Measurements from ENCODE around the gene GUCA1C. TPM values are rescaled to one million over a fixed set of nuclear protein-coding genes. Genes with fewer than 3 reads are reported as not detected.

The GUCA1C gene
- total and polyA plus RNA-seq, 2 of the 13 experiments (the other 11 are each of a cell fraction or from before 2014, with no cell fraction given) = not detected

DNA sequence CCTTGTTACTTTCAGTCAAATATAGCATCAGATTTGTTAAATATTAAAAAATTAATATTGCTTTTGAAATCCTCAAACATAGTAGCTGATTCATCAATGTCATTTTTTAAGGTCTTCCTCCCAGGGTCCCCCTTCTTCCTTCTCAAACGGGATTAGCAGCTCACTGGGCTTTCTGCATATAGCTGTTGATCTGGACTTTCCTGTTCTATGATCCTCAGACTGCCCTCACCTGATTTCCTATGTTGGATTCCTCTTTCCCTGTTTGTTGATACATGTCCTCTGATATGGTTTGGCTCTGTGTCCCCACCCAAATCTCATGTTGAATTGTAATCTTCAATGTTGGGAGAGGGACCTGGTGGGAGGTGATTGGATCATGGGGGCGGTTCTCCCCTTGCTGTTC lies 5.8 kb downstream of the GUCA1C start:
- no peak overlapping the region for H2AFZ ChIP-seq (ENCODE audit: low read length)
- no peak for FAIRE-seq
- intact Hi-C loops (cut with micrococcal nuclease; ENCODE audit: unreplicated experiment) = no loop called here

More for the DNA sequence above, 5.8 kb downstream of the GUCA1C start:
- DNase-seq (ENCODE audit: low spot score) (no peak), ATAC-seq (no peak)
- BruUV-seq (replicated peaks) = no TSS peak
- WGBS (ENCODE audit: low lambda C conversion rate) = 0% methylated on average over 2 of the region's 2 CpGs
- Histone ChIP-seq H3K79me2 (ENCODE audit: insufficient read depth, low read length) (no peaks in the 10 kb centered on the region), H3K9ac (ENCODE audit: insufficient read depth, low read depth, low read length) (no peak overlapping the region), H3K36me3 (replicated peaks in 1 of 2; ENCODE audit: control insufficient read depth in 1 of 2, insufficient read depth in 2 of 2, low read length in 2 of 2) (no peaks in the 10 kb centered on the region), H3K4me2 (ENCODE audit: low read depth, low read length) (no peak overlapping the region), H4K20me1 (ENCODE audit: insufficient read depth, low read length) (no peaks in the 10 kb centered on the region), H3K27ac (ENCODE audit: extremely low read length, insufficient read depth, low read length) (no peak overlapping the region), H3K9me3 (ENCODE audit: low read length) (no peaks in the 10 kb centered on the region), H3K4me1 (ENCODE audit: insufficient read depth, low read length) (no peaks in the 10 kb centered on the region), H3K4me3 (replicated peaks in 1 of 3; ENCODE audit: insufficient read depth in 1 of 3, low read depth in 2 of 3, low read length in 3 of 3) (no peak overlapping the region), H3K27me3 (ENCODE audit: control insufficient read depth in 1 of 2, insufficient read depth in 2 of 2, low read length in 2 of 2) (no peaks in the 10 kb centered on the region)
- ChIA-PET CTCF (ENCODE audit: low intra/inter-chr PET ratio, low total read pairs) (no interaction called here), POLR2A (no interaction called here)
- TF ChIP-seq FOSL2 (CRISPR knock-in tag; IDR thresholded peaks at IDR 0.05) (no peak), SMAD3 (CRISPR knock-in tag; IDR thresholded peaks at IDR 0.05) (no peak), ZBTB21 (CRISPR knock-in tag; IDR thresholded peaks at IDR 0.05) (no peak), ZFP36L1 (CRISPR knock-in tag; IDR thresholded peaks at IDR 0.05) (no peak), U2AF1 (optimal IDR thresholded peaks at IDR 0.05; ENCODE audit: low read depth, low read length) (no peak), SIX4 (CRISPR knock-in tag; IDR thresholded peaks at IDR 0.05) (no peak), ZBTB38 (CRISPR knock-in tag; IDR thresholded peaks at IDR 0.05) (no peak), ZNF124 (CRISPR knock-in tag; IDR thresholded peaks at IDR 0.05) (no peak)
- TF ChIP-seq, protein P1, sequence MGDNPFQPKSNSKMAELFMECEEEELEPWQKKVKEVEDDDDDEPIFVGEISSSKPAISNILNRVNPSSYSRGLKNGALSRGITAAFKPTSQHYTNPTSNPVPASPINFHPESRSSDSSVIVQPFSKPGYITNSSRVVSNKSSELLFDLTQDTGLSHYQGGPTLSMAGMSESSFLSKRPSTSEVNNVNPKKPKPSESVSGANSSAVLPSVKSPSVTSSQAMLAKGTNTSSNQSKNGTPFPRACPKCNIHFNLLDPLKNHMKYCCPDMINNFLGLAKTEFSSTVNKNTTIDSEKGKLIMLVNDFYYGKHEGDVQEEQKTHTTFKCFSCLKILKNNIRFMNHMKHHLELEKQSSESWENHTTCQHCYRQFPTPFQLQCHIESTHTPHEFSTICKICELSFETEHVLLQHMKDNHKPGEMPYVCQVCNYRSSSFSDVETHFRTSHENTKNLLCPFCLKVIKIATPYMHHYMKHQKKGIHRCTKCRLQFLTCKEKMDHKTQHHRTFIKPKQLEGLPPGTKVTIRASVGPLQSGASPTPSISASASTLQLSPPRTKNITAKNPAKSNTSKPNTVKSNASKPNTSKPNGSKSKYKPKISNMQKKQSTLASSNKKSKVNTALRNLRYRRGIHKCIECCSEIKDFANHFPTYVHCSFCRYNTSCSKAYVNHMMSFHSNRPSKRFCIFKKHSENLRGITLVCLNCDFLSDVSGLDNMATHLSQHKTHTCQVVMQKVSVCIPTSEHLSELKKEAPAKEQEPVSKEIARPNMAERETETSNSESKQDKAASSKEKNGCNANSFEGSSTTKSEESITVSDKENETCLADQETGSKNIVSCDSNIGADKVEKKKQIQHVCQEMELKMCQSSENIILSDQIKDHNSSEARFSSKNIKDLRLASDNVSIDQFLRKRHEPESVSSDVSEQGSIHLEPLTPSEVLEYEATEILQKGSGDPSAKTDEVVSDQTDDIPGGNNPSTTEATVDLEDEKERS (CRISPR knock-in tag; IDR thresholded peaks at IDR 0.05) = no peak
- TF ChIP-seq, protein P2, sequence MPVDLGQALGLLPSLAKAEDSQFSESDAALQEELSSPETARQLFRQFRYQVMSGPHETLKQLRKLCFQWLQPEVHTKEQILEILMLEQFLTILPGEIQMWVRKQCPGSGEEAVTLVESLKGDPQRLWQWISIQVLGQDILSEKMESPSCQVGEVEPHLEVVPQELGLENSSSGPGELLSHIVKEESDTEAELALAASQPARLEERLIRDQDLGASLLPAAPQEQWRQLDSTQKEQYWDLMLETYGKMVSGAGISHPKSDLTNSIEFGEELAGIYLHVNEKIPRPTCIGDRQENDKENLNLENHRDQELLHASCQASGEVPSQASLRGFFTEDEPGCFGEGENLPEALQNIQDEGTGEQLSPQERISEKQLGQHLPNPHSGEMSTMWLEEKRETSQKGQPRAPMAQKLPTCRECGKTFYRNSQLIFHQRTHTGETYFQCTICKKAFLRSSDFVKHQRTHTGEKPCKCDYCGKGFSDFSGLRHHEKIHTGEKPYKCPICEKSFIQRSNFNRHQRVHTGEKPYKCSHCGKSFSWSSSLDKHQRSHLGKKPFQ (CRISPR knock-in tag; IDR thresholded peaks at IDR 0.05; ENCODE audit: insufficient replicate concordance) = no peak
- TF ChIP-seq, protein P3, sequence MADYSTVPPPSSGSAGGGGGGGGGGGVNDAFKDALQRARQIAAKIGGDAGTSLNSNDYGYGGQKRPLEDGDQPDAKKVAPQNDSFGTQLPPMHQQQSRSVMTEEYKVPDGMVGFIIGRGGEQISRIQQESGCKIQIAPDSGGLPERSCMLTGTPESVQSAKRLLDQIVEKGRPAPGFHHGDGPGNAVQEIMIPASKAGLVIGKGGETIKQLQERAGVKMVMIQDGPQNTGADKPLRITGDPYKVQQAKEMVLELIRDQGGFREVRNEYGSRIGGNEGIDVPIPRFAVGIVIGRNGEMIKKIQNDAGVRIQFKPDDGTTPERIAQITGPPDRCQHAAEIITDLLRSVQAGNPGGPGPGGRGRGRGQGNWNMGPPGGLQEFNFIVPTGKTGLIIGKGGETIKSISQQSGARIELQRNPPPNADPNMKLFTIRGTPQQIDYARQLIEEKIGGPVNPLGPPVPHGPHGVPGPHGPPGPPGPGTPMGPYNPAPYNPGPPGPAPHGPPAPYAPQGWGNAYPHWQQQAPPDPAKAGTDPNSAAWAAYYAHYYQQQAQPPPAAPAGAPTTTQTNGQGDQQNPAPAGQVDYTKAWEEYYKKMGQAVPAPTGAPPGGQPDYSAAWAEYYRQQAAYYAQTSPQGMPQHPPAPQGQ (CRISPR knock-in tag; IDR thresholded peaks at IDR 0.05; ENCODE audit: borderline replicate concordance) = no peak
- in situ Hi-C loops (cut with HindIII; ENCODE audit: extremely low pct_ligation_motif_present, low pct_unique_long_range_greater_than_20kb) = no loop called here
